Stimulated activated CD4-positive, alpha-beta T cell treated with anti-CD3 and anti-CD28 coated beads, Interleukin-1b, Interleukin-23, amount 100 ng/mL, for 4 hours (primary cell): ENCODE data around the gene EXOC2.

Experiments
- DNase-seq, 2 donors: peaks; one replicate each; pipeline ENCODE4 v3.0.0-alpha.2; 2020; ENCODE audit warnings: low read depth in 2 of 2

EXOC2 gene, protein sequence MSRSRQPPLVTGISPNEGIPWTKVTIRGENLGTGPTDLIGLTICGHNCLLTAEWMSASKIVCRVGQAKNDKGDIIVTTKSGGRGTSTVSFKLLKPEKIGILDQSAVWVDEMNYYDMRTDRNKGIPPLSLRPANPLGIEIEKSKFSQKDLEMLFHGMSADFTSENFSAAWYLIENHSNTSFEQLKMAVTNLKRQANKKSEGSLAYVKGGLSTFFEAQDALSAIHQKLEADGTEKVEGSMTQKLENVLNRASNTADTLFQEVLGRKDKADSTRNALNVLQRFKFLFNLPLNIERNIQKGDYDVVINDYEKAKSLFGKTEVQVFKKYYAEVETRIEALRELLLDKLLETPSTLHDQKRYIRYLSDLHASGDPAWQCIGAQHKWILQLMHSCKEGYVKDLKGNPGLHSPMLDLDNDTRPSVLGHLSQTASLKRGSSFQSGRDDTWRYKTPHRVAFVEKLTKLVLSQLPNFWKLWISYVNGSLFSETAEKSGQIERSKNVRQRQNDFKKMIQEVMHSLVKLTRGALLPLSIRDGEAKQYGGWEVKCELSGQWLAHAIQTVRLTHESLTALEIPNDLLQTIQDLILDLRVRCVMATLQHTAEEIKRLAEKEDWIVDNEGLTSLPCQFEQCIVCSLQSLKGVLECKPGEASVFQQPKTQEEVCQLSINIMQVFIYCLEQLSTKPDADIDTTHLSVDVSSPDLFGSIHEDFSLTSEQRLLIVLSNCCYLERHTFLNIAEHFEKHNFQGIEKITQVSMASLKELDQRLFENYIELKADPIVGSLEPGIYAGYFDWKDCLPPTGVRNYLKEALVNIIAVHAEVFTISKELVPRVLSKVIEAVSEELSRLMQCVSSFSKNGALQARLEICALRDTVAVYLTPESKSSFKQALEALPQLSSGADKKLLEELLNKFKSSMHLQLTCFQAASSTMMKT

DNA sequence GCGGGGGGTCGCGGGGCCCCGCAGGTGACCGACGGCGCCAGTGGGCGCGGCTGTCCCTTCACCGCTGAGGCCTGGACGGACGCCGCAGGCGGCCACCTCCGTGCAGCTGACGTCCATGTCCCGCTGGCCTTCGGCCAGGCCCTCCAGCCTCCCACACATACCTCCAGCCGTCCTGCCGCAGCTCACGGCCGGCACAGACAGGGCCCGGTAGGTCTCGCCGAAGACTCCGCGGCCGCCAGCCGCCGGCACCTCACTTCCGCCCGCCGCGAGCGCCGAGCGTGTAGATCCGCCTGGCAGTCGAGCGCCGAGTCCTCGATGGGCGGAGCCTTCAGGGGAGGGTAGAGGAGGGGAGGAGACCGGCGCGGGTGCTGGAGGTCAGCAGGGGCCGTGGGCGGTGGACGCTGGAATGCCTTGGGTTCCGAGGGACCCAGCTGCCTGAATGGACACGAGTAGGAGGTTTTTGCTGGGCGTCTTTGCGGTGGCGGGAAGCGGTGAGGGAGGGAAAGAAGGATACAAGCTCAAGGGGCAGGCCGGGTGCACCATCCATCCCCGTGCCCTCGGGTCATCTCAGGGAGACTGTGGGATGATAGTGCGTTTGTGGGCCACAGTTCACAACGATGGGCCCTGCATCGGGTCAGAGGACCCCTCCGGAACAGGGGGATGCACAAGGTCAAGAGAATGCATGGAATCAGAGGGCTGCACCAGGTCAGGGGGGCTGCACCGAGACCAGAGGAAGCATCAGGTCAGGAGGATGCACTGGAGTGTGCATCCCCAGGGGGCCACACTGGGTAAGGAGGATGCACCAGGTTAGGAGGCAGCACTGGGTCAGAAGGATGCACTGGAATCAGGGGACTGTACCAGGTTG lies at the start of gene EXOC2:
TSS of gene EXOC2 (minus strand) at position 282 of the 865 bp plus-strand sequence. CDS start 55,321 bp downstream, outside the sequence.
- DNase-seq: peak; percentile 71 to 80

DNA sequence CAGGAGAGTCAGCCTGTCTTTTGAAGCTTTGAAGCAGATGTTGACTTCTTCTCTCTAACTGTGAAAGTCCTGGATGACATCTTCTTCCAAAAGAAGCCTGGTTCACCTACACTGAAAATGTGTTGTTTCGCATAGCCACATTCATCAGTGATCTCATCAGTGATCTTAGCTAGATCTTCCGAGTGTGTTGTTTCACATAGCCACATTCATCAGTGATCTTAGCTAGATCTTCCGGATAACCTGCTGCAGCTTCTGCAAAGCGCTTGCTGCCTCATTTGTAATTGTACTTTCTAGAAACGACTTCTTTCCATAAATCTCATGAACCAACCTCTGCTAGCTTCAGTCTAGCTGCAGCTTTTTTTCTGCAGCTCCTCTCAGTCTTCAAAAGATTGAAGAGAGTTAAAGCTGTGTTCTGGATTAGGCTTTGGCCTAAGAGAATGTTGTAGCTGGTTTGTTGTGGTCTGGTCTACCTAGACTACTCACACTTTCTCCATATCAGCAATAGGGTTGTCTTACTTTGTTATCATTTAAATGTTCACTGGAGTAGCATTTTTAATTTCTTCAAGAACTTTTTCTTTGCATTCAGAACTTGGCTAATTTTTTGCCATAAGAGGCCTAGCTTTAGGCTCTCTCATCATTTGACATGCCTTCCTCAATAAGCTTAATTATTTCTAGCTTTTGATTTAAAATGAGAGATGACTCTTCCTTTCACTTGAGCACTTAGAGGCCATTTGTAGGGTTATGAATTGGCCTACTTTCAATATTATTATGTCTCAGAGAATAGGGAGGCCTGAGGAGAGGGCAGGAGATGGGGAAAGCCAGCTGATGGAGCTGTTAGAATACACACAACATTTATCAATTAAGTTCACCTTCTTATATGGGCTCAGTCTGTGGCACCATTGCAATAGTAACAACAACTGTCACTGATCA lies 48.7 kb upstream of the EXOC2 start:
- DNase-seq: no peak

DNA sequence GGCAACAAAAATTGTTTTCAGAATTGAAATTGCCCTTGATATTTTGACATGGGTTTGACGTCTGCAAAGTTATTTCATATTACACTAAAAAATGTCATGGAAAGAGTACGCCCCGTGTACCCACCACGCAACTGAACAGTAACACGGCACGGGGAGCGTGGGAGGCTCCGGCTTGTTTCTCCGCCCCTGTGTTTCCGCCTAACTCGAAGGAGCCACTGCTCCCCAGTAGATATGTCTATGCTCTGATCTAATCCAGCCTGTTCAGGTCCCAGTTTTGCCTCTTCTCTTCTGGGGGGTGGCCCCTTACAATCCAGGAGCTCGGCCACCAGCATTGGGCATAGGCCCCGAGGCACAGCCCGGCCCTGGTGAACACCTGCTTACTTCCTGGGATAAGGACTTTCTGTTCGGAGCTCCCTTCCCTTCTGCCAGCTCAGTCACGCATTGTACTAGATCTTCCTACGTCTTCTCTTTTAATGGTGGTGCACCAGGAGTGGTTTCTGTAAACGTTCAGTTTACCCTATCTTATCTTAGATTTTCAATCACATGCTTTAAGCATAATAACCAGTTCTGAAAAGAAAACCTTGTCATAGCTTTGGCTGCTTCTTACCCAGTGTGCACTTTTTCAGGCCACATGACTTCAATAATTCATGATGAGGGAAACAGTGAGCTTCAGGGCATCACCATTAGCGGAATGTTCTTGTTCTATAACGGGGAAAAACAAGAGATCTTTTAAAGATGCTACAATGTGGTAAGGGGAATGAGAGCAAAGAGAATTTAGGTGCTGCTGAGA lies 43.9 kb upstream of the EXOC2 start:
- no peak for DNase-seq

DNA sequence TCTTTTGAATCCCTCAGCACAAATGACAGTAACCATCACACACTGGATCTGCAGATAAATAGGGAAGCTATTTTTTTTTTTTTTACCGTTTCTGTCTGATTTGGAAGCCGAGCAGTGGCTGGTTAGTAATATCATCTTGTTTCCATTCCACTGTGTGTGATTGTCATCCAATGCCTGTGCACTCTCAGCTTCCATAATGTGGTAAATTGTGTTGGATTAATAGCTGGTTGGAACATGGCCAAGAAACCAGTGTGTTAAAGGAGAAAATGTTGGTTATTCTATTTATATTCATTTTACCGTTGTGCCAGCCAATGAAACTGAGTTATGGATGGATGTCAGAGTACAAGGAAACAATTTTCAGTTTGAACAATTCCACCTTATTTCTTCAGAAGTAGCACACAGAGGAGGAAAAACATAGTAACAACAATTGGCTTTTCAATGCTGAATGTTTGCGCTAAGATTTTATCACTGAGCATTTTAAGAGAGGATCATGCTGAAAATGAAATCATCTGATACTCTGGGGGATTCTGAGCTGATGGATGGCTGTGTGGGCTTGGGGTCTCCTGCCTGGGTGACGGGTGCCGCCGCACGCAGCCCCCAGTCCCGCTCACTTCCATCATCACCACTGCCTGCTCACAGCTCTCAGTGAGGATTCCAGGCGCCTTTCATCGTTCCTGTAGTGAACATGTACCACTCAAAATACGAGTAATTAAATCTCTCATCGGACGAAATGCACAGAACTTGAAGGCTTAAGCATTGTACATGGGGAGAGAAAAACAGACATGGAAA lies 40.7 kb upstream of the EXOC2 start:
- no peak for DNase-seq

DNA sequence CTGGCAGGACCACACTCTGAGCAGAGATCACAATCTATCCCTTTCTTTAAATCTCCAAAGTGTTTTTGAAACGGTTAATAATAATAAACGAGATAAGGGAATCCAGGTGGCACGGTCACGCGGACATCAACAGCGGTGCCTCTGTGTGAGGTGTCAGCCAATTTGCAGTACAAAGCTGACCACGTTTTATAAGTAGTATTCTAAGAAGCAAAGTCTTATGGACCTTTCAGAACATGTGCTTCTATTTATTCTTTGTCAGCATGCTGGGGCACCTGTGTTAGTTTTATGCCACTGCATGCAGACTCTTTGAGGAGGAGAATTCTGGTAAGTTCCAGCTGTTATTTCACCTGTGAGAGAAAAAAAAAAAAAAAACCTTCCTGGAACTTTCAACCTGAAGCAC lies 39.0 kb upstream of the EXOC2 start:
- no peak for DNase-seq

DNA sequence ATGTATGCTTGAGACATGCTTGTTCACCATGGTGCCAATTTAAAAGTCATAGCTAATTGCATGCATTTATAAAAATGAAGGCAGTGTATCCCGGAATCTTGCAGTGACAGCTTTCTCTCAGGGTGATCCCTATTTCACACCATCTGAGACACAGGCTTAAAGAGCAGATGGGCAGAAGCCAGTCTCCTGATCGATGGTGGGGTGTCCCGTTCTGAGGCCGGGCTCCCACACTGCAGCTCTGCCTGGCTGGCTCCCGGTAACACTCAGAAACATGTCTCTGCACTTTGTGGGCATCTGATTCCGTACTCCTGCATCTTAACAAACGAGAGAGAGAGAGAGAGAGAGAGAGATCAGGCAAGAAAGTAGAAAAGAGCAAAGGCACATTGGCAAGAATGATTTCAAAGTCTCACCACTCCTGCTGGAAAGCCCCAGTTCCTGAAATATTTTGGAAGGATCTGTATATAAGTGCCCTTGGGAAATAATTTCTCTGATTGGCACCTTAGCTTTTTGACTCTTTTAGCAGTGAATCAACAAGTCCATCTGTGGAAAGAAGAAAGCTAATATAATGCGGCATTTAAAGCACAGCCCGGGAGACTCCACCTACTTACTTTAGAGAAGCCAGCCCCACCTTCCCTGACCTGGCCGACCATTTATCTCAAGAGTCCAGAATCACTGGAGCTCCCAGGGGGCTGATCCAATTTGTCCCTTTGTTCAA lies 36.8 kb upstream of the EXOC2 start:
- DNase-seq: no peak

DNA sequence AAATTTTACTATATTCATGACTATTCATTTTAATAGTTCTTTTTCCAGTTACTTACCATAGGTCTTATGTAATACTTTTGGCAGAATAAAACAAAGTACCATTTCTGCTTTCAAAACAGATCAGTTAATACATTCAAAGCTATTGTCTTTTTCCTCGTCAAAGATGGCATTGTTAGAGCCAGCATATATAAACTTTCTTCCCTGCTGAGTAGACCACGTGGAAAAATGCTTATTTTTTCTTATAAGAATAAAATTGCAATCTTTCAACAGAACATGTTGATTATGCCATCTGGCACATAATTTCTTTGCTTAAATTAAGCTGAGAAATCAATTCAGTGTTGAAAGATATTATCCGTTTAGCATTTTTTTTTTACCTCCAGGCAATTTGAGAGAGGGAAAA lies 34.9 kb upstream of the EXOC2 start:
- DNase-seq: no peak

DNA sequence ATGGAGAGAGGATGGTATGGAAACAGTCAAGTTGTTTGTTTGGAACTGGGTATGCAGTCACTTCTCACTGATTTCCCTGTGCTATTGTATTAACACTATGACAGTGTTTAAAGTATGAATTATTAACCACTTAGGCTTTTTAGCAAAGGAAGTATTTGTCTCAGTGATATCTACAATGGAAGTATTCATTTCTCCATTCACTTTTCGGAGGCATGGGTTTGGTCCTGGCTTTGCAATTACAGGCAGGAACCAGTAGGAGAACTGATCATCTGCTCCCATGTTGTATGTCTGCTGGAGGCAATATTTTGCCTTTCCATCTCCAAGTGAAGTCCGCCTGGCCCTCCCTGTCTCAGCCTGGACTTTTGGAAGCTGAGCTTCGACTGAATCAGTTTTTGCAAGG lies 30.6 kb upstream of the EXOC2 start:
- no peak for DNase-seq

DNA sequence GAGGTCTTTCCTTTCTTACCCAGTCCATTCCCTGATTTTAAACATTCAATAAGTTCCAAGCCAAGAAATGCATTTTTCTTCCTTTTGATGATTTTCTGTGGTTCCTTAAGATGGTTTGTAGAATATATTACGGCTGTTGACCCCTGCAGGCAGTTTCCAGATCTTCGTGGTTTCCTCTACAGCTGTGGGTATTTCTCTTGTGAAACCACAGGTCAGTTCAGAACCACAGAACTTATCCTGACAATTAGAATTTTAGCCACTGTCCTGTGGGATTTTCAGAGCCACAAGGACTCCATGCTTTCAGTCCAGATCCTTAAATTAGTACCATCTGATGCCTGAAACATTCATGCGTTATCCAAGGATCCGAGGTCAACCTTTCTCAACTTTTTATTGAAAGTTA lies 29.7 kb upstream of the EXOC2 start:
- DNase-seq: no peak

DNA sequence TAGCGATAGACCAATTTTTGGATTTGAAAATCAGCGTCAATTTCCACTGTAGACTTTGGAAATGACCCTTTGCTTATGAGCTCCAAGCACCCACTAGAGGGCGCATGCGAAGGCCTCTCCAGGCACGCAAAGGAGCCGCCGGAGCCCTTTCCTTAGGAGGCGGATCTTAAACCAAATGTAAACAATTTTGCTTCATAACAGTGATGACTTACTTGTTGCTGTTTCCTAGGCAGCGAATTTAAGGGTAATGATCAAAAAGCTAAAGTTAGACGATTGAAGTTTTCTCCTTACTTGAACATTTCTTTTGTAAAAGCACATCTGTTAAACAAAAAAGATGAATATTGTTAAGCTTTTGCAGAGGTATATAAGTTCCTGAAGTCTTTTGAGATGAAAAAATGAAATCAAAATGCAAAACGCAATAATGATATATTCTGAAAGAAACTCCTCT lies 29.2 kb upstream of the EXOC2 start:
- peak; percentile 65 to 69 for DNase-seq

DNA sequence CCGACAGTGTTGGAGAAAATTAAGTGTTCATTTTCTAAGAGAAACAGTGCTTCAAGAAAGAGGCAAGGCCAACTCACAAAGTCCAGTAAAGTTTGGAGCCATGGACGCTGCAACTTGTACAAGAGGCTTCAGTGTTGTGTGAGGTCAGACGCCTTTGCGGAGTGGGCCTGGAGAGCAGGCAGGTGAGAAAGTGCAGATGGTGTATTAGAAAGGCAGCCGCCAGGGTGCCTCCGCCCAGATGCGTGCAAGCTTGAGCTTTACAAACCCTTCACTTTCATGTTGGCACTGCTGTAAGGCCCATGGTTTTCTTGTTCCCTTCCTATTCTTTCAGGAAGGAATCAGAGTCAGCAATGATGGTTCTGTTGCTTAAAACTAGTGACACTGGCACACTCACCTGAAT lies 25.4 kb upstream of the EXOC2 start:
- no peak for DNase-seq

DNA sequence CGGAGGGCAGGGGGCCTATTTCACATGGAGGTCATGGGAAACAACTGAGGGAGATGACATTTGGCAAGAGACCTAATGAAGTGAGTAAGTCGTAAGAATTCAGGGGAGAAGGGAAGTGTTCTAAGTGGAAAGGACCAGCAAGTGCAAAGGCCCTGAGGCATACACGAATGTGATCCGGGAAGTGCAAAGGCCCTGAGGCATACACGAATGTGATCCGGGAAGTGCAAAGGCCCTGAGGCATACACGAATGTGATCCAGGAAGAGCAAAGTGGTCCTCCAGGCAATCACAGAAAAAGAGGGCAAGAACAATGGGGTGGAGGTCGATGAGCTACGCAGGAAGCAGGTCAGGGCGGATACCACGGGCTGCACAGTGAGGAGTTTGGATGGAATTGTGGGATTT lies 24.2 kb upstream of the EXOC2 start:
- DNase-seq: no peak

DNA sequence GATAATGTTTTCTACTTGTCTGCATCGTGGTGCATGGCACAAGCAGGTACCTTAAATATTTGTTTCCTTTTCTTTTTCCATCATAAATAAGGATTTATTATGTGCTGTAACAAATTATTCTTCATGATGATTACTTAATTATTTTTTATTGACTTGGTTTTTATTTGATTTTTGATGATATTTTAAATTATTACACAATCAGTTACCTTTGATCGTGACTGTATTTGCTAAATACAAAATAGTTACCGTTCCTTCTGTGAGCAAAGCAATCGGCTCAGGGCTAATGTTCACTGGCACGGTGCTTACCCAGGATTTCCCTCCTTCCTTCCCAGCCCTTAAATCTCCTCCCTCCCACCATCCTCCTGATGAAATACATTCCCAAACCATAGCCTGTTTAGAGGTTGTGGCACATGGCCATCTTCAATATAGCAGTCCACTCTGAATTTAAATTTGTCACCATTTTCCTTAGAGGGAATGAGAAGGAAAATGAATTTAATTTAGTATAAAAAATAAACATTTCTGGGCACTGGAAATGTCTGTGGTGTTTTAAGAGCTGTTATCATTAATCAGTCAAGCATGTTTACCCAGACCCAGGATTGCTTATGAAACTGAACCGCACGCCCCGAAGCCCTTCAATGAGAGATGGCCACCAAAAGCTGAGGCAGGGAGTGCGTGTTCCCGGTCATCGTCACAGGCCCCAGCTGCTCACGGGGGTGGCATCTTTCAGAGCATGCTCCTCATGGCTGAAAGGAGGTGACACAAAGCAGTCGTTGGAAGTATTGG lies 23.0 kb upstream of the EXOC2 start:
- DNase-seq: no peak

DNA sequence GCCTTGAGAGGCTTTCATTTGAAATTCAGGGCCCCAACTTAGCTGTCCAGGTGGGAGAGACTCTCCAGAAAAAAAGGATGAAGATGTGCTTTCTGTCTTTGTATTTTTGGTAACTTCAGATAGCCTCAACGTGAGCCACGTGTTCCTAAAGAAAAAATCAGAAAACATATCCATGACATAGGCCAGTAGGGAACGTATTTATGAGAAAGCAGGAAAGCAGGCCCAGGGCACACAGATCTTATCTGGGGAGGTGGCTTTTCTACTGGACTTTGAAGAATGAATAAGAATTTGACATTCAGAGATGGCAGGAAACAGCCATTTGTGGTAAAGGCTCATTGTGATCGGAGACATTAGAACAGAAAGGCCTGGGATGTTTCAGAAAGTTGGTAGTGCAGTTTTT lies 21.2 kb upstream of the EXOC2 start:
- no peak for DNase-seq

DNA sequence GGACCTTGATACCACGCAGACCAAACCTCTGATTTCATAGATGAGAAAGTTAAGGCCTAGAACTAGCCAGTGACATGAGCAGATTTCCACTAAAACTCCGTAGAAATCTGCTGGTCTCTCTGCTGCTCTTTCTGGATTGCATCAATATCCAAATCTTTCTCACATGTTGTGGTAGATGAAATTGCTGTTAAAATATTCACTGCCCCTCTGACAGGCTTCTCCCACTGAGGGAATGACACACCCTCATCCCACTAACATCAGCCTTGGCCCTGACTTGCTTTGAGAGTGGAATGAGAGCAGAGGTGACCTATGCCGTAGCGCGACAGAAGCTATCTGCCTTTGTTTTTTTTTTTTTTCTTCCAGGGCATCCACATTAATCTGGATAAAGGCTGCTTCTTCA lies 20.4 kb upstream of the EXOC2 start:
- no peak for DNase-seq

DNA sequence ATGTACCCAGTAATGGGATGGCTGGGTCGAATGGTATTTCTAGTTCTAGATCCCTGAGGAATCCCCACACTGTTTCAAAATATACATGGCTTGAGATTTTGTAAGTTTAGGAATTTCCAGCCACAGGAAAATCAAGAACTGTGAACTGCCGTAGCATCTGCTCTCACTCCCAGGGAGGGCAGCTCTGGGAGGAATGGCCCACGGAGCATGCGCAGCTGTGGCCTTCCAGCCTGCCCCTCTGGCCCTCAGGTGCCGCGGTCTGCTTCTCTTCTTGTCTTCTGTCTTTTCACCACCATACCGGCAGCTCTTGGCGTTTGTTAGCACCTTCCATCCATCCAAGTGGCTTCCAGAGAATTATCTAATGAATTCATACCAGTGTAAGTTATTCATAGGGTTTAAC lies 19.9 kb upstream of the EXOC2 start:
- DNase-seq: no peak

DNA sequence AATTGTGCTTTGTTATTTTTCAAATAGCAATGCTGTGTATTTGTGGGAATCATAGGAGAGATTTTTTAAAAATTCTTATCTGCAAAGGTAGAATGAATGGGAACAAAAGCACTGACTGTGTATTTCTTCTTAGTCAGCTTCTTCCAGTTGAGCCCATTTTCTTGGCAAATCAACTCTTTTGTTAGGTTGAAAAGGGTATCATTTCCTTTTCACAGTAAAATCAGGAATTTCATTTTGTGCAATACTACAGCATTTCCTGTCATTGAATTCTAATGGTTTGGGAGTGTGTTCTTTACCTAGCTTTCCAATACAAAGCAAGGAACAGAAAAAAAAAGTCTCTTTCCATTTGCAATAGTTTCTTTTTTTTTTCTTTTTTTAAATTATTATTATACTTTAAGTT lies 19.0 kb upstream of the EXOC2 start:
- DNase-seq: no peak
